HG02970 (cell line): ENCODE measurements around the gene BICDL1.
"Not testable (repeated sequence)": the region's sequence is repeated elsewhere in the genome, so short reads cannot be mapped to it uniquely, and the experiment has no call there.

ENCODE experiments used
- ATAC-seq: cut with Tn5 transposase; IDR thresholded peaks from one replicate; pipeline ENCODE4 v1.9.1; 2021; ENCODE audit warnings: mild to moderate bottlenecking, moderate library complexity, moderate number of reproducible peaks; ENCODE audit not compliant: unreplicated experiment, low FRiP score

The BICDL1 gene

DNA sequence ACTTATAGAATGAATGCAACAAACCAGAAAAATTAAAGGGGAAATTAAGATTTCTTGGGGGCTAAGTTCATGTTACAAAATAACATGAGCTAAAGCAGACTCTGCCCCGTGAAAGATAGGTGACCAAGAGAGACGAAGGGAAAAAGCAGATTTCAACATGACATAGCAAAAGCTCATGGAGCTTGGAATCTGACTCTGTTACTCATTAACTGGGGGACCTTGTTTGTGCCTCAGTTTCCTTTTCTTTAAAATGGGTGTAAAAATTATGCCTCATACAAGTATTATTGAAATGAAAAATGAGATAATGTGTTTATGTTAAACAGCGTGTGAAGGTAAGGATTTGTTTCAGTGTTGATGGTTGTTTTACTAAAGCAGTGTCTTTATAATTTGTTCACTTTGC lies 11.5 kb downstream of the BICDL1 start:
- ATAC-seq = no peak

DNA sequence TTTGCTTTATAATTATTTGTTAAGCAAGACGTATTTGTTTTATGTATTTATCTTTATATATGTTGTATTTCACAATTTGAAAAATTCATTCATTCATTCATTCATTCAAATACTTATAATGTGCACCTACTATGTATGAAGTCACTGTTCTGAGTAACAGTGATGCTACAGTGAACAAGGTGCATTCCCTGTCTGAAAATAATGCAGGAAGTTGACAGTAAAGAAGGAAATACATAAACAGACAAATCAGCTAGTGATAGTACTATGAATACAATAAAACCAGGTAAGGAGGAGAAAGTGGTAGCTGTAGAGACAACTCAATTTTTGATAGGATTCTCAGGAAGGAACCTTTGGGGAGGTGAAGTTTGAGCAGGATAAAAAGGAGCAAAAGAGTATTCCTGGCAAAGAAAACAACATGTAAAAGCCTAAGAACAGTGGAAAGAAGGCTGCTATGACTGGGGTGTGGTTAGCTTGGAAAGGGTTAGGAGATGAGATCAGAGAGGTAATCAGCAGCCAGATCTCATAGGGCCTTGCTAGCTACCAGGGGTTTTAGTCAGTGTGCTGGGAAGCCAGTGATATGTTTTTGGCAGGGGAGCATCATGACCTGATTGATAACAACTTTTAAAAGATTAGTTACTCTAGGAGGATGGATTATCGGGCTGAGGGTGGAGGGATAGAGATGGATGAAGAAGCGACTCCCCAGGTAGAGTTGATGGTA lies 17.4 kb downstream of the BICDL1 start:
- no peak for ATAC-seq

DNA sequence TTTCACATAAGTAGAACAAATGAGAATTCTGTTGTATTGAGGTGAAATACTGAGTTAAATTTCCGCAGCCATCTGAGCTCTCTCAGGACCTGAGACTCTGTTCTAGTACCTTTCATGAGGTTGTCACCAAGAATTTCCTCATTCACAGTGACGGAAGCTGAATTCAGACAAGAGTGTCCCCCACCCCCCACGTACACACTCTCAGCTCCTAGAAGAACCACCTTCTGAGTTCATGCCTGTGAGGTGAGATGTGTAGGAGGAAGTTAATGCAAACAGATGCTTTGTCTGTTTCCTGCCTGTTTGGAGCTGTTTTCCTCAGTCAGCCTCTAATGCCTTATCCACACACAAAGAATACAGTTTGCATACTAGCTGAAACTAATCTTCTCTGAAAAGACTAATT lies 18.2 kb downstream of the BICDL1 start:
- ATAC-seq = no peak

DNA sequence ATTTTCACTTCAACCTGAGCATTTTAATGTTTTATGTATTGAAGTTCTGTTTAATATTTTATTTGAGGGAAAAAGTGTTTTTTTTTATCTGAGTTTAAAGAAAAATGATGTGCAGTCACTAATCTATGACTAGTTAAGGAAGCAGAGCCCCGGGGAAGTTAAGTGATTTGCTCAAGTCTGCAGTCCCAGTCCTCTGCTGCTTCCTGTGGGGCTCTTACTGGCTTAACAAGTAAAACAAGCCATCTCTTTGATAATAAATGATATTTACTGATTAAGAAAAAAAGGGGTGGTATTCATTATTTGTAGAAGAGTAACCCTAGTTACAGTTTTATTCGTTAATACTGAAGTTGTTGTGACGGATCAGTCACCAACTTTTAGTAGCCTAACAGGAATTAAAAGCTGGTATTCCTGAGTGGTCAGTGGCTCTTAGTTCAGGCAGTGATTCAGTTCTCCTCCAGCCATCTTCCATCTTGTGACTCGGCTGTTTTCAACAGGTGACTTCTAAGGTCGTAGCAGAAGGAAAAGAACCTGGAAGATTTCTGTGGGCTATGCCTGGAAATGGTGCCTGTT lies 21.7 kb downstream of the BICDL1 start:
- no peak for ATAC-seq

DNA sequence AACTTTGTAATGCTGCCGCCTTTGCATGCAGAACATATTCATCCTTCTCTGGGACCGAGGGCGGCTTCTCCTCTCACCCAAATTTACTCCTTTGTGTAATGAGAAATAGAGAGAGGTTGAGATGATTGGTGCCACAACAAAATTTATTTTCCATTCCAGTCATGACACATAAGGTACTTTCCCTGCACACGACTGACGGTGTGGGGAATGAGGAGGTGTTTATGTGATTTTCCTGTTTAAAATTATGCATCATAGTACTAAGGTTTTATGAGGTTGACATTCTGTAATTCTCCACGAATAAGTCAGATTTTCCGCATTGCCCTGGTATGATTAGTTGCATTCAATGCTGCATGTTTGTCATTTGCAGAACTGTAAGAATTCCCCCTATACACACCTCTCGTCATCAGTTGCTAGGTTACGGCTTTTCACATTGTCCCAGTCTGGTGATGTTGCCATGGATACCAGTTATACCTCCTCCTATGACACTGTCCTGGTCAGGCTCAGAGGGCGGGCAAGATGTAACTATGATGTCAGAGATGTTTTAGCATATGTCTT lies 23.1 kb downstream of the BICDL1 start:
- ATAC-seq = peak; percentile 79

DNA sequence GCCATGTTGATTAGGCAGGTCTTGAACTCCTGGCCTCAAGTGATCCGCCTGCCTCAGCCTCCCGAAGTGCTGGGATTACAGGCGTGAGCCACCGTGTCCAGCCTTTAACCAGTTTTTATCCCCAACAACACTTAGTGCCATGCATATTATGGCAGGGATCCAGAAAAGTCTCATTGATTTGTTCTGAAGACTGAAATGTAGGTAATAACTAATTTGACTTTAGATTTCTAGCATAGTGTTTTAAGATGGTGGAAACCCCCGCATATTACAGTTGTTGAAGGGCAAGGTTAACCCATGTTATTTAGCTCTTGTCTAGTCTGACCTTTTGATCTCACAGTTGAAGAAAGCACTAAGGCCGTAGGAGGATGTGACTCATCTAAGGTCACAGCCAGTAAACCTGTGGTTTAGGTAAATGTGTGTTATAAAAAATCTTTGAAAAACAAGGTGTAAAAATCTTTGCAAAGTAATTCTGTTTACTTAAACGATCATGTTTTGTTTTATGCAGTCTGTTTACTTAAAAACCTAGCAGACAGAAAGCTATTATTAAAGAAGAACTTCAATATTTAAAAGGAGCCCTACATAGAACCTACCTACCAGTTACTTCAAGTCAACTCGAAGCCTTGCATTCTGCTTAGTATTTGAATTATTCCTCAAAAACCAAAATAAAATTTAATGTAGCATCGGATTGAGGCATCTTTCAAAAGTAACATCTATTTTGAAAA lies 24.8 kb downstream of the BICDL1 start:
- ATAC-seq = no peak

DNA sequence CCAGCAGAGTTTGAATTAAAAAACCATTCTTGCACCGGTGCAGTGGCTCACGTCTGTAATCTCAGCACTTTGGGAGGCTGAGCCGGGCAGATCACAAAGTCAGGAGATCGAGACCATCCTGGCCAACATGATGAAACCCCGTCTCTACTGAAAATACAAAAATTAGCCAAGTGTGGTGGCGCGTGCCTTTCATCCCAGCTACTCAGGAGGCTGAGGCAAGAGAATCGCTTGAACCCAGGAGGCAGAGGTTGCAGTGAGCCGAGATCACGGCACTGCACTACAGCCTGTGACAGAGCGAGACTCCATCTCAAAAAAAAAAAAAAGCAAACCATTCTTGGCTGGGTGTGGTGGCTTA lies 25.3 kb downstream of the BICDL1 start:
- not testable (repeated sequence) for ATAC-seq

DNA sequence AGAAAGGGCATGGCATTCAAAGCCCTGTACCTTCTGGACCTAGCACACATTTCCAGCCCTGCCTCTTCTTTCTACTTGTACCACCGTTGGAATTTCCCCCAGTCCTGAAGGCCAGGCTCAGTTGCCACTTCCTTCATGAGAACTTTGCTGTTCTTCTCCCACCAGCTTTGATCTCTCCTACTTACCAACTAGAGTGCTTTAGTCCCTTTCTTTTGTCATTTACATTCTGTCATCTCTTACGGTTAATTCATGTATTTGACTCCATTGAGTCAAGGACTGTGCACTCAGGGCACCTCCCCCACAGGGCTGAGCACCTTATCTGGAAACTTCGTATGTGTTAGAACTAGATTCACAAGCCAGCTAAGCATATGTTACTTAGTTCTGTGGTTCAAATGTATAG lies 26.3 kb downstream of the BICDL1 start:
- no peak for ATAC-seq

DNA sequence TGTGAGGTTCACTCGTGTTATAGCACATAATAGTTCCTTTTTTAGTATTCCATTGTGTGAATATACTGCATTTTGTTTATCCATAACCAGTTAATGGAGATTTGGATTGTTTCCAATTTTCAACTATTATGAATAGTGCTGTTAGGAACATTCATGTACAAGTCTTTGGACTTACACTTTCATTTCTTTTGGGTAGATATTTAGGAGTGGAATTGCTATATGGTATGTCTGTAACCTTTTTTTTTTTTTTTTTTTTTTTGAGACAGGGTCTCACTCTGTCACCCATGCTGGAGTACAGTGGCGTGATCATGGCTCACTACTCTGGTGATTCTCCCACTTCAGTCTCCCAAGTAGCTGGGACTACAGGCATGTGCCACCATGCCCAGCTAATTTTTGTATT lies 27.2 kb downstream of the BICDL1 start:
- not testable (repeated sequence) for ATAC-seq

DNA sequence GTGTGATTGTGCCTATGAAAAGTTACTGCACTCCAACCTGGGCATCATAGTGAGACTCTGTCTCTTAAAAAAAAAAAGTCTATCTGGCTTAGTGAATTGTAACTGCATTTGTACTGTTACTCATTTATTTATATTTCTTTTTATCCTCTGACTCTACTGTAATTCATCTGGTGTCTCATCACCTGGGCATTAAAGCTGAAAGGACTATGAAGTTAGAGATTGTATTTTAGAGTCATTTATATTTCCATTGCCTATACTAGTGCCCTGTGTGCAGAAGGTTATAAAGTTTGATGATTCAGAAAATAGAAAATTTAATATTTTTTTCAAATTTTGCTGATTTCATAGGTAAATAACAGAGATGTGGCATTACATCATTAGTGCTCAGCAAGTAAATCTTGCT lies 30.2 kb downstream of the BICDL1 start:
- ATAC-seq = no peak

DNA sequence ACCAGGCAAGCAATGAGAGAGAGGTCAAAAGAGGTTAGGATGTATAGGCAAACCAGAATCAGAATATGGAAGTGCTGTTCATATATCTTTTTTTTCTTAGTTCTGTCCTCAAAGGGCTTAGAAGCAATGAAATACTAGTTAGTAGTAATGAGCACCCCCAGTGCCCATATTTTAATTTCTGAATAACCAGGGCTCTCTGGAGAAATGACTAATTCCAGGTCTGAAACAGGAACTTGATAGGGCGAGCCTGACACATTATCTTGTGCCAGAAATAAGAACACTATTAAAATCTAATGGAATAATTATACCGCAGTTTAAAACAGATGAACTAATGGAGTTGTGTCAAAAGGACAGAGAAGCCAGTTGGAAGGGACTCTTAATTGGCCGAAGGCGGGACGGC lies 30.9 kb downstream of the BICDL1 start:
- no peak for ATAC-seq

DNA sequence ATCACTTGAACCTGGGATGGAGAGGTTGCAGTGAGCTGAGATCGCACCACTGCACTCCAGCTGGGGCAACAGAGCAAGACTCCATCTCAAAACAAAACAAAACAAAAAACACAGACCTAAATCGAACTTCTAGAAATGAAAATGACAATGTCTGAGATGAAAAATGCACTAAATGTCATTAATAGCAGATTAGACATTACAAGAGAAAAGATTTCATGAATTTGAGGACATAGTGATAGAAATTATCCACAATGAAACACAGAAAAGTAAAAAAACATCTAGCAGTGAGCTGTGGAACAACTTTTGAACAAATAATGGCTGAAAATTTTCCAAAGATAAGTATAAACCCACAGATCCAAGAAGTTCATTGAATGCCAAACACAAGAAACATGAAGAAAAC lies 35.2 kb downstream of the BICDL1 start:
- no peak for ATAC-seq

DNA sequence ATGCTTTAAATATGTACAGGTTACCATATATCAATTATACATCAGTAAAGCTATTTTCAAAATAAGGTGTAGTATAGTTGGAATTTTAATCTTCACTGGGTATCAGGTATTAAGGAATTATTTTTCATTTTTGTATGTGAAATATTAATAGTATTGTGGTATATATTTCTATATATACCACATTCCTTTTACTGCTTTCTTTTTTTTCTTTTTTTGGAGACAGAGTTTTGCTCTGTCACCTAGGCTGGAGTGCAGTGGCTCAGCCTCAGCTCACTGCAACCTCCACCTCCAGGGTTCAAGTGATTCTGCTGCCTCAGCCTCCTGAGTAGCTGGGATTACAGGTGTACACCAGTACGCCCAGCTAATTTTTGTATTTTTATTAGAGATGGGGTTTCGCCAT lies 36.6 kb downstream of the BICDL1 start:
- ATAC-seq = no peak

DNA sequence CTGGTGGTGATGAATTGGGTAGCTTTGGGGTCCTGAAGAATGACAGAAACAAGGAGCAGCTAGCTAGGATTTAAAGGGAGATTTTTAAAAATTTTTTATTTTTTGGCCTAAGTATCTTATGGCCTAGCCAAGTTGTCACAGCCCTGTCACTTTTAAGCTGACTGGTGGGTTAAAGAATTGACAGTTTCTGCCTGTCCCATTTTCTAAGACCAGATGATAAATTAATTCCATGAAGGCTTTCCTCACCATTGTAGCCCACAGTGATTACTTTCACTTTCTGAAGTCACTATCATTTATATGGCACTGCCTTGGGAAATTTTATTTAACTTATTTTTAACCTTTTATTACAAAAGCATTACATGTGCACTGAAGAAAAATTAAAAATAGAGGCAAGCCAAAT lies 43.2 kb downstream of the BICDL1 start:
- no peak for ATAC-seq

DNA sequence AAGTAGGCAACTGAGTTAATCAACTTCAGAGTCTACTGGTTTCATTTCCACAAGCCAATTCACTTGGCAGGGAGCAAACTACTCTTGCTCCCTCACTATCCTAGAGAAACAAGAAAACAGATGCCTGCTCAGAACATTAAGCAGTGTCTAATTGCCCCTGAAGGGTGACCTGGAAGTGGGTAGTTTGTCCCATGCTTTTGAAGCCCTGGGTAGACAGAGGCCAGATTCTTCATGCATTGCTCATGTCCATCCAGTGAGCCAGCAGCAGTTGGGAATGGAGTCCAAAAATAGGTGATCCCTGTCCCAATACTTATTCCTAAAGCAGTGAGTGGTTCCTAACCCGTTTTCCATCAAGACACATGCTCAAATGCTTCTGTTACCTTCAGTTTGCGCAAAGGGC lies 48.8 kb downstream of the BICDL1 start:
- ATAC-seq = no peak

DNA sequence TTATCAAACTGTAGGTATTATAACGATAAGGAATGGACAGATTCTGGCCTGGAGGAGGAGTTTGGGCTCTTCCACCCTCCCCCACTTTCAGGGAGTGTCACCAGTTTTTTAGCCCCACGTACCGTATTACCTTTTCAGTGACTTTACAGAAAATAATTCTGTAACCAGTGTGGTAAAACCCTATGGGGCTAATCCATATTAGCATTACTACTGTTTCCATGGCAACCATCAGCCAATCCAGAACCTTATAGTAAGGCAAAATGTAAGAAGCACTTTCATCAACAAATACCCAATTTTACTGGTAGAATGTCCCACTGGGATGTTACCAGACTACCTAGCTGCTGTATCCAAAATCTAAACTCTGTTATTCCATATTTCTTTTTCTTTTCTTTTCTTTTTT lies 50.7 kb downstream of the BICDL1 start:
- no peak for ATAC-seq

DNA sequence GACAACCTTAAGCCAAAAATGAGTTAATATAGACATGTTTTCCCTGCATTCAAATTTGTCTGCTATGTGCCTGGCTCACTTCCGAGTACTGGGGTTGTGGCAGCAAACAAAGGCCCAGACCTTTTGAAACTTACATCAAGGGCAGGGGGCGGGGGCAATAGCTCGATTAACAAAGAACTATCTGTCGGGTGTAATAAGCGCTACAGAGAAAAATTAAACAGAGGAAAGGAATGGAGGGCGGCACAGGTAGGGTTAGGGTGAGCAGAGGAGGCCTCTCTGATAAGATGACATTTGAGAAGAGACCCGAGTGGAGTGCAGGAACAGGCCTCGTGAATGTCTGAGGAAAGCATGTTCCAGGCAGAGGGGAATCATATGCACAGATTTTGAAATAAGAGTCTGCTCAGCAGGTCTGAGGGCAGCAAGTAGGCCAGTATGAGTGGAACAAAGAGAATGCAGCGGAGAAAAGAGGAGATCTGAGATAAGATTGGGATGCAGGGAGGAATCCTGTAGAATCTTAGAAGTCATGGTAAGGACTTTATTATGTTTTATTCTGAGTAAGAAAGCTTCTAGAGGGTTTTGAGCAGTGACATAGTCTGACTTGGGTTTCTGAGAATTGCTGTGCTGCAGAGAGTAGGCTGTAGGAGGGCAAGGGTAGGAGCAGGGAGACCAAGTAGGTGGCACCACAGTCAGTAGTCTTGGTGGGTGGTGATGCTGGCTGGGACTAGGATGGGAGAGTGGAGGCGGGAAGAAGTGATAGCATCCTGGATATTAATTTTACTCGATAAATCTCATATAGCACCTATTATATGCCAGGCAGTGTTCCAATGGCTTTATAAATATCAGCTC lies 52.6 kb downstream of the BICDL1 start:
- ATAC-seq = no peak

DNA sequence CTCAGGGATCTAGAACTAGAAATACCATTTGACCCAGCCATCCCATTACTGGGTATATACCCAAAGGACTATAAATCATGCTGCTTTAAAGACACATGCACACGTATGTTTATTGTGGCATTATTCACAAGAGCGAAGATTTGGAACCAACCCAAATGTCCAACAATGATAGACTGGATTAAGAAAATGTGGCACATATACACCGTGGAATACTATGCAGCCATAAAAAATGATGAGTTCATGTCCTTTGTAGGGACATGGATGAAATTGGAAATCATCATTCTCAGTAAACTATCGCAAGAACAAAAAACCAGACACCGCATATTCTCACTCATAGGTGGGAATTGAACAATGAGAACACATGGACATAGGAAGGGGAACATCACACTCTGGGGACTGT lies 56.3 kb downstream of the BICDL1 start:
- ATAC-seq = not testable (repeated sequence)

DNA sequence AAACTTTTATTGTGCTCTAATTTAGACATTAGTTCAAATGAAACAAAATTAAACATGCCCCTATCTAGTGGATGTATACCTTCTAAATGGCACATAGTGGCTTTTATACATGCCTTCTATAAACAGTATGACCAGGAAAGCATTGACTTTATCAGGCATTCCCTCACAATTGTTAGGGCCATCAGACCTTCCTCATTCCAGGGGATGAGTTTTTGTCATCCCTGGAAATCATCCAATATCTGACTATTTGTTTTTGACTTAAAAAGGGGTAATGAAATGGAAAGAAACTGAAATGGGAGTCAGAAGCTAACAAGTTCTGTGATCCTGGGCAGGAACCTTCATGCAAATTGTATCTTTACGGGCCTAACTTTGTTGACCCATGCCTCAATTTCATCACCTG lies 58.0 kb downstream of the BICDL1 start:
- ATAC-seq = no peak

DNA sequence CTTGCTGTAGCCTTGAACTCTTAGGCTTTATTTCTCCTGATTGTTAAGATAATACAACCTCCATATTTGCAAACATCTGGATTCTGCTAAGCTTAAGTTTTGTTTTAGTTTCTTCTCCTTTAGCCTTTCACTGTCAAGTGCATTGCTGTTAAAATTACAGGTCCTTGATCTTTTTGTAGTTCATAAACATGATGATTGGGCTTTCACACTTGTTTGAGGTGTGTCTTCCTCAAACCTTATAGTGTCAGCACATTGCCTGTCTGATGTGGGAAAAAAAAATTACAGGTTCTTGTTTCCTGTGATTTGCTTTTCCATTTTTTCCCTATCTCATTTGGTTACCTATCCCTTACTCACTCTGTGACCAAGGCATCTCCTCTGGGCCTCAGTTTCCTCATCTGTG lies 59.2 kb downstream of the BICDL1 start:
- no peak for ATAC-seq

DNA sequence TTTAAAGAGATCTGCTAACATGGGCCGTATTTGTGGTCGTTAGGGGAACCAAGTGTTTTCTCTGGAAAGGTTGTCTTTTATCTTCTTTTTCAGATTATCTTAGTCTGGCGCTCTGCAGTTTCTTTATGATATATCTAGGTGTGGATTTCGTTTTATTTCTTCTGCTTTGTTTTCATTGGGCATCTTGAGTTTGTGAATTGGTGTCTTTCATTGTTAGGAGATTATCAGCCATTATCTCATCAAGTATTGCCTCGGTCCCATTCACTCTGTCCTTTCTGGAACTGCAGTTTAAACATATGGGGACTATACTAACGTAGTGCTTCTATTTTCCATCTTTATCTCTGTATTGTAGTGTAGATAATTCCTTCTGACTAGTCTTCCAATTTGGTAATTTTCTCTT lies 60.4 kb downstream of the BICDL1 start:
- ATAC-seq = no peak
